Measurements from ENCODE around the gene GBX2. TPM values are rescaled to one million over a fixed set of nuclear protein-coding genes. Genes with fewer than 3 reads are reported as not detected.

Gene GBX2
- polyA plus RNA-seq, 1 donor from 2014 or later, result not detected

DNA sequence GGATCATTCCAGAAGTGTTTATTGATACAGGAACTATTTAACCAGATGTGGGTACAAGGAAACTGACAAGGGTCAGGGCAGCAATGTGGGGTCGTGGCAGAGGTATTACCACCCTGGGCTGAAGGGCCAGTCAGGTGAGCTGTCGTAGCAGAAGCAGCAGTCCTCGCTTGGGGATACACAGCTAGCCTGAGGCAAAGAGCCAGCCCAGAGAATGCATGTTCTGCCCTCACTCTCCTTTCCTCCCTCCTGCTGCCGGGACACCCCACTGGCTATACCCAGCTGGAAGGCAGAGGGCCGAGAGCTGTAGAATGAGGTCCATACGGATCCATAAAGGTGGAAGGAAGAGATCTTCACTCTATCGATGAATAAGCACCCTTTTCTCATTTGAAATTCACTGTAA lies 32.2 kb upstream of the GBX2 start:
- Mint-ChIP-seq H3K27ac (no peak overlapping the region), H3K4me1 (no peaks in the 10 kb centered on the region), H3K27me3 (peaks cover 2% of the 10 kb centered on the region), H3K9me3 (peaks cover 0 to 2% (median 0%) of the 10 kb centered on the region in 3 donors), H3K4me3 (no peak overlapping the region), H3K36me3 (no peaks in the 10 kb centered on the region)

- peaks cover 0 to 3% (median 0%) of the 10 kb centered on the region in 3 donors for H3K9me3 Mint-ChIP-seq
- H3K27ac Mint-ChIP-seq, result no peak overlapping the region
- H3K27me3 Mint-ChIP-seq, result no peaks in the 10 kb centered on the region
- H3K4me3 Mint-ChIP-seq, result no peak overlapping the region
- peaks cover 1% of the 10 kb centered on the region for H3K36me3 Mint-ChIP-seq
- H3K4me1 Mint-ChIP-seq, result no peaks in the 10 kb centered on the region
Measured at GRCh38 chr2:236196366-236196765, 28.2 kb upstream of the GBX2 start.

- Mint-ChIP-seq H3K36me3 (peaks cover 1% of the 10 kb centered on the region), H3K4me3 (no peak overlapping the region), H3K9me3 (peaks cover 0 to 3% (median 0%) of the 10 kb centered on the region in 3 donors), H3K4me1 (no peaks in the 10 kb centered on the region), H3K27ac (no peak overlapping the region), H3K27me3 (no peaks in the 10 kb centered on the region)
Measured at GRCh38 chr2:236195726-236196125, 27.5 kb upstream of the GBX2 start.

DNA sequence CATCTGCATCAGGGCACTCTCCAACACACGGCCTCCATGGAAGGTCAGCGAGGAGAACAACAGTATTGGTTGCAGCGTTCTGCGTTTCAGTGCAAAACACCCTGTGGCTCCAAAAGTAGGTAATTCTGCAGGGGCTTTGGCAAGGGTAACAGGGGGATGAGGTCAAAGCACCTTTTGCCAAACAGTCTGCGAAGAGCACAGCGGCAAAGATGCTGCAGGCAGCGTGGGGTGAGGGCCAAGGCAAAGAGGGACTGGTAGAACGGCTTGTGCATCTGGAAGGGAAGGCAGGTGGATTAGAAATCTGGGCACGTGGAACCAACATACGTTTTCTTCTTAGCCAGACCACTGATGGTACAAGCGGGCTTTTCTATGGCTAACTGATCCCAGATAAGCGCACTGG lies 26.6 kb upstream of the GBX2 start:
- no peak overlapping the region for H3K27ac Mint-ChIP-seq
- no peaks in the 10 kb centered on the region for H3K4me1 Mint-ChIP-seq
- peaks cover 0 to 3% (median 0%) of the 10 kb centered on the region in 3 donors for H3K9me3 Mint-ChIP-seq
- no peak overlapping the region for H3K4me3 Mint-ChIP-seq
- peaks cover 1% of the 10 kb centered on the region for H3K36me3 Mint-ChIP-seq
- H3K27me3 Mint-ChIP-seq, result no peaks in the 10 kb centered on the region

DNA sequence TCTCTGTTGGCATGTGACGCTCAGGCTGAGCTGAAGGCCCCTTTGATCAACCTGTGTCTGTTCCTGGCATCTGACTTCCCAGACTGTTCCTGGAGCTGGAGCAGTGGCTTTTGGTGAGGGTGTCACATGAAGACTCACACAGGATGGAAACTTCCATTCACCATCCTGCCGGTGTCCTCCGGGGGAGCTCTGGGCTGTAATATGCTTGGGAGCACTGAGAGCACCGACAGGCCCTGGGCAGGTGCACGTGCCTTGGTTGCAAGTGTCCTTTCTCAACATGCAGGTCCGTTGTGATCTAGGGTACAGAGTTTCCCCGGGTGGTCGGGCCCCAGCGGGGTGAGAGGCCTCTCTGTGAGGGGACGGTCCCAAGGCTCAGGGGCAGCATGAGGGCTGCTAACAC lies 24.8 kb upstream of the GBX2 start:
- Mint-ChIP-seq H3K4me3 (no peak overlapping the region), H3K9me3 (peaks cover 0 to 3% (median 0%) of the 10 kb centered on the region in 3 donors), H3K36me3 (peaks cover 1% of the 10 kb centered on the region), H3K27me3 (no peaks in the 10 kb centered on the region), H3K4me1 (no peaks in the 10 kb centered on the region), H3K27ac (no peak overlapping the region)

- Mint-ChIP-seq H3K9me3 (peaks cover 0 to 10% (median 0%) of the 10 kb centered on the region in 3 donors), H3K27ac (no peak overlapping the region), H3K4me1 (no peaks in the 10 kb centered on the region), H3K27me3 (no peaks in the 10 kb centered on the region), H3K4me3 (no peak overlapping the region), H3K36me3 (peaks cover 4% of the 10 kb centered on the region)
Measured at GRCh38 chr2:236190674-236191073, 22.5 kb upstream of the GBX2 start.

DNA sequence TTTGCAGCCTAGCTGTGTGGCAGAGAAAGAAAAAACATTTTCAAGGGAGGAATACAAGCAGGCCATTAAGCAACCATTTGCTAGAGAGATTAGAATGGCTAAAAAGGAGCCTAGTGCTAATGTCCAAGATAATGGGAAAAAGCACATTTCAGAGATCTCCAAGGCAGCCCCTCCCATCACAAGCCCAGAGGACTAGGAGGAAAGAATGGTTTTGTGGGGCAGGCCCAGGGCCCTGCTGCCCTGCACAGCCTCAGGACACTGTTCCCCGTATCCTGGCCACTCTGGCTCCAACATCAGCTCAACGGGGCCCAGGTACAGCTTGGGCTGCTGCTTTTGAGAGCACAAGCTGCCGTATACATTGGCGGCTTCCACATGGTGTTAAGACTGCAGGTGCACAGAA lies 16.5 kb upstream of the GBX2 start:
- peaks cover 28% of the 10 kb centered on the region for H3K27me3 Mint-ChIP-seq
- H3K4me1 Mint-ChIP-seq, result peaks cover 0 to 1% (median 0%) of the 10 kb centered on the region in 3 donors
- peaks cover 2% of the 10 kb centered on the region for H3K36me3 Mint-ChIP-seq
- no peak overlapping the region for H3K4me3 Mint-ChIP-seq
- no peak overlapping the region for H3K27ac Mint-ChIP-seq
- peaks cover 4 to 12% (median 5%) of the 10 kb centered on the region in 3 donors for H3K9me3 Mint-ChIP-seq

DNA sequence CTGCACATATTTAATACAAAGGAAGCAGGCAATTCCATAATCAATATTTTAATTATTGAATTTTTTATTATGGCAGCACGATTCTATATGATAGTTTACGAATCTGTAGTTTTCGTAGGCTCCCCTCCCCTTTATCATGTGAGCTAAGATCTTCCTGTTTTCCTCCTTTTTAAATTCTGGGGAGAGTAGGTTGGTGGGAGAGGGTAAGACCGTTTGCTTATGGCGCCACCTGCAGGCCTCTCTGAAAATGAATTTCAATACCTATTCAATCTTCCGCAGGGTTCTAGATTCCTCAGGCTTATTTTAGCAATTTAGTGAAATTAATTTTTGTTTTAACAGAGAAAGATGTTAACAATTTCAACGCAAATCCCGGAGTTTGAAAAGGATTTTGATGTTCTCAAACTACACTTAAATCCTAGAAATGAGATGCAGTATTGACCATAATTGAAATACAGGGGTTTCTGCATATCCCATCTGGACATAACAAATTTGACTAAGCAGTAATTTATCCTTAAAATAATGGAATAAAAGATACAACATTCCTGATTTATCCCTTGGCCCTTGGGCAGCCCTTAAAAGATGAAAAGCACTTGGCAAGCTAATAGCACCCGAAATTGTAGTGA lies 12.8 kb upstream of the GBX2 start:
- H3K4me3 Mint-ChIP-seq, result no peak overlapping the region
- peaks cover 0 to 2% (median 0%) of the 10 kb centered on the region in 3 donors for H3K4me1 Mint-ChIP-seq
- peaks cover 1% of the 10 kb centered on the region for H3K36me3 Mint-ChIP-seq
- H3K9me3 Mint-ChIP-seq, result peaks cover 4 to 7% (median 5%) of the 10 kb centered on the region in 3 donors
- peaks cover 39% of the 10 kb centered on the region for H3K27me3 Mint-ChIP-seq
- H3K27ac Mint-ChIP-seq, result no peak overlapping the region

- H3K27ac Mint-ChIP-seq, result no peak overlapping the region
- H3K36me3 Mint-ChIP-seq, result peaks cover 1% of the 10 kb centered on the region
- peaks cover 0 to 4% (median 0%) of the 10 kb centered on the region in 3 donors for H3K4me1 Mint-ChIP-seq
- H3K9me3 Mint-ChIP-seq, result peaks cover 2 to 5% (median 2%) of the 10 kb centered on the region in 3 donors
- H3K27me3 Mint-ChIP-seq, result peaks cover 41% of the 10 kb centered on the region
- no peak overlapping the region for H3K4me3 Mint-ChIP-seq
Measured at GRCh38 chr2:236180076-236180816, 12.1 kb upstream of the GBX2 start.

DNA sequence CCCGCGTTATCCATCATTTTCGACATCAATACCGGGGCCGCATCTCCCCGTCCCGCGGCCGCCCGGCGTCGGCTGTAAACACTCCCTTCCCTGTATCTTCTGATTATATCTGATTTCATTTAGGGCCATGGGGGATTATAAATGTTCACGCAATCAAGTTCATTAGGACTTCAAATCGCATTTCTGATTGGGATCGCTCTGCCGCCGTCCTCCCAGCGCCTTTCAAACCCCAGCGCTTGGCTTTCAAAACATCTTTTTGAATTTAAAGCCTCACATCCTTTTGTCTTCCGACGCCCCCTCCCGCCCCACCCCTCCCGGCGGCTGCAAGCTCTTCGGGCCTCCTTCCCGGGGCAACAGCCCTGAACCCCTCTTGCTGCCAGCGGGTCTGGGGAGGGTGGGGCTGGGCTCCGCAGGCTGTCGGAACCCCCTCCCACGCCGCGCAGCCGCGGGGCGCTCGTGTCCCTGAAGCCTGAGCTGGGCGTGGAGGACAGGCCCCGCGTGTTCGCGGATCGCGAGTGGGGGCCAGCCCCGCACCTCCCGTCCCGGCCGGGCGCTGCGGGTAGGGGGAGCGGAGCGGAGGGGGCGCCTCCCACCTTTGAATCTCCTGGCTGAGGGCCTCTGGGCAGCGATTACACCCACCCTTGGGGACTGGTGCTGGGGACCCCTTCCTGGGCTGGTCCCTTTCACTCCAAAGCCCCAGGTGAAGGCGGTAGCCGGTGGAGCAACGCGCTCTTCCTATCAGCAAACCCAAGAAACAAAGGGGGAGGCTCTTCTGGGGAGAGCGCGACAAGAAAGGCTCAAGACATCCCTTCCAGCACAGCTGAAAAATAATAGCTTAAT lies 11.3 kb upstream of the GBX2 start:
- H3K9me3 Mint-ChIP-seq, result peaks cover 0 to 2% (median under 1%) of the 10 kb centered on the region in 3 donors
- peaks cover 43% of the 10 kb centered on the region for H3K27me3 Mint-ChIP-seq
- peaks cover 1% of the 10 kb centered on the region for H3K36me3 Mint-ChIP-seq
- H3K4me3 Mint-ChIP-seq, result no peak overlapping the region
- H3K4me1 Mint-ChIP-seq, result peaks cover 0 to 4% (median 0%) of the 10 kb centered on the region in 3 donors
- H3K27ac Mint-ChIP-seq, result no peak overlapping the region

DNA sequence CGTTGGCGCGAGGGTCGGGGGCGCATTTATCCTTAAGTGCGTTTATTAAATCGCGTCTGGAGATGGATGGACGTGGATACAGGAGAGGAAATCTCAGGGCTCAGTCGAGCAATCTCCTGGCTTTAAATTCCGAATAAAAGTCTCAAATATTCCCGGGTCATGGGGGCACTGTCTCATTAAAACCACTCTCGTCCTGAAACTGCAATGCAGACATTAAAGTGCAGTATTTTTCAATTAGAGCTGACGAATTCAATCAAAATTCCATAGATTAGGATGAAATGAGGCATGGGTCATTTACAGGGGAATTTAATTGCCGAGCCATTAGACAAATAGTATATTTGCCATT lies 10.7 kb upstream of the GBX2 start:
- Mint-ChIP-seq H3K27ac (no peak overlapping the region), H3K4me1 (peaks cover 0 to 4% (median 0%) of the 10 kb centered on the region in 3 donors), H3K9me3 (peaks cover 0 to 2% (median 0%) of the 10 kb centered on the region in 3 donors), H3K36me3 (peaks cover 1% of the 10 kb centered on the region), H3K27me3 (peaks cover 47% of the 10 kb centered on the region), H3K4me3 (no peak overlapping the region)

GRCh38 chr2:236177967-236178889 lies 10.0 kb upstream of the GBX2 start:
- H3K4me3 Mint-ChIP-seq, result peak overlapping the region in 1 of 4 donors; percentile 66
- H3K4me1 Mint-ChIP-seq, result peaks cover 0 to 4% (median 0%) of the 10 kb centered on the region in 3 donors
- H3K27me3 Mint-ChIP-seq, result peaks cover 48% of the 10 kb centered on the region
- peaks cover 1% of the 10 kb centered on the region for H3K36me3 Mint-ChIP-seq
- H3K27ac Mint-ChIP-seq, result no peak overlapping the region
- no peaks in the 10 kb centered on the region for H3K9me3 Mint-ChIP-seq

- peak overlapping the region in 1 of 4 donors; percentile 12 for H3K4me3 Mint-ChIP-seq
- H3K9me3 Mint-ChIP-seq, result no peaks in the 10 kb centered on the region
- H3K27ac Mint-ChIP-seq, result no peak overlapping the region
- peaks cover 0 to 4% (median 0%) of the 10 kb centered on the region in 3 donors for H3K4me1 Mint-ChIP-seq
- peaks cover 44% of the 10 kb centered on the region for H3K27me3 Mint-ChIP-seq
- H3K36me3 Mint-ChIP-seq, result peaks cover 1% of the 10 kb centered on the region
Measured at GRCh38 chr2:236177604-236177966, 9.4 kb upstream of the GBX2 start.

- peaks cover 48% of the 10 kb centered on the region for H3K27me3 Mint-ChIP-seq
- peaks cover 0 to 4% (median 2%) of the 10 kb centered on the region in 3 donors for H3K4me1 Mint-ChIP-seq
- H3K9me3 Mint-ChIP-seq, result no peaks in the 10 kb centered on the region
- no peak overlapping the region for H3K27ac Mint-ChIP-seq
- H3K36me3 Mint-ChIP-seq, result peaks cover 1% of the 10 kb centered on the region
- no peak overlapping the region for H3K4me3 Mint-ChIP-seq
Measured at GRCh38 chr2:236176951-236177350, 8.8 kb upstream of the GBX2 start.

Data from IgD-negative memory B cell (primary cell).